HepG2 (cell line): ENCODE data around the gene CEBPA. TPM values are rescaled to one million over a fixed set of nuclear protein-coding genes. Genes with fewer than 3 reads are reported as not detected.

Experiments
- CCDC6 ChIP-seq: sonication (generic); formaldehyde crosslinking; IDR thresholded peaks from 2 replicates; pipeline ENCODE4 v1.8.1; 2022; ENCODE audit warnings: mild to moderate bottlenecking, missing genetic modification reagents, moderate library complexity
- CHD4 ChIP-seq: fragments of 200-600 bp; sonication (generic); IDR thresholded peaks from 2 replicates; pipeline ENCODE4 v1.7.0; 2017; ENCODE audit warnings: mild to moderate bottlenecking, low read length, borderline replicate concordance
- FOXC1 ChIP-seq: sonication (generic); formaldehyde crosslinking; IDR thresholded peaks from 2 replicates; pipeline ENCODE4 v1.8.0; 2022; ENCODE audit warnings: mild to moderate bottlenecking, missing genetic modification reagents, borderline replicate concordance
- FOXP4 ChIP-seq: sonication (generic); formaldehyde crosslinking; IDR thresholded peaks from 2 replicates; pipeline ENCODE4 v1.4.0; 2020; ENCODE audit warnings: missing genetic modification reagents
- GABPA ChIP-seq, 2 experiments: IDR thresholded peaks; 2 replicates each; pipeline ENCODE4 v1.6.1; 2011 to 2016; ENCODE audit warnings: low read depth in 2 of 2, low read length in 1 of 2, missing biosample characterization in 1 of 2, missing genetic modification characterization in 1 of 2
- HMG20A ChIP-seq: IDR thresholded peaks from 2 replicates; pipeline ENCODE4 v1.6.1; 2016; ENCODE audit warnings: borderline replicate concordance
- HMGXB4 ChIP-seq, 2 experiments: sonication (generic) in 1 of 2; formaldehyde crosslinking in 1 of 2; IDR thresholded peaks; 2 replicates each; pipeline versions ENCODE4 v1.4.0 to v1.6.1; 2018 to 2020; ENCODE audit warnings: missing genetic modification reagents in 2 of 2, borderline replicate concordance in 1 of 2, low read depth in 1 of 2, mild to moderate bottlenecking in 1 of 2, missing biosample characterization in 1 of 2
- JUN ChIP-seq: sonication (generic); formaldehyde crosslinking; IDR thresholded peaks from 2 replicates; pipeline ENCODE4 v1.4.0; 2020; ENCODE audit warnings: mild to moderate bottlenecking, missing genetic modification reagents
- KAT2B ChIP-seq: fragments of 150-350 bp; IDR thresholded peaks from 2 replicates; pipeline ENCODE4 v1.6.1; 2014; ENCODE audit warnings: low read depth, low read length, borderline replicate concordance
- MED13 ChIP-seq: sonication (generic); formaldehyde crosslinking; IDR thresholded peaks from 2 replicates; pipeline ENCODE4 v1.5.0; 2020; ENCODE audit warnings: missing genetic modification reagents
- MED8 ChIP-seq: sonication (generic); formaldehyde crosslinking; IDR thresholded peaks from 2 replicates; pipeline ENCODE4 v1.8.1; 2023; ENCODE audit warnings: mild to moderate bottlenecking, missing genetic modification reagents; ENCODE audit not compliant: insufficient replicate concordance
- MXD3 ChIP-seq: IDR thresholded peaks from 2 replicates; pipeline ENCODE4 v1.6.1; 2016; ENCODE audit warnings: mild to moderate bottlenecking, missing biosample characterization, missing genetic modification reagents
- RNF2 ChIP-seq: fragments of 450-650 bp; conservative IDR thresholded peaks from 2 replicates; pipeline ENCODE4 v1.6.1; 2016; ENCODE audit warnings: low read depth
- SRSF9 ChIP-seq: fragments of 200-400 bp; formaldehyde crosslinking; IDR thresholded peaks from 2 replicates; pipeline ENCODE4 v1.6.1; 2018; ENCODE audit warnings: borderline replicate concordance, mild to moderate bottlenecking, low read depth, low read length; ENCODE audit not compliant: insufficient read depth, poor library complexity, severe bottlenecking
- ZFY ChIP-seq: sonication (generic); formaldehyde crosslinking; IDR thresholded peaks from 2 replicates; pipeline ENCODE4 v1.4.0; 2020; ENCODE audit warnings: missing genetic modification reagents
- ZNF136 ChIP-seq: sonication (generic); formaldehyde crosslinking; IDR thresholded peaks from 2 replicates; pipeline ENCODE4 v1.8.1; 2022; ENCODE audit warnings: low read depth, mild to moderate bottlenecking, moderate library complexity, missing genetic modification reagents
- ZNF224 ChIP-seq: sonication (generic); formaldehyde crosslinking; IDR thresholded peaks from 2 replicates; pipeline ENCODE4 v1.5.0; 2020; ENCODE audit warnings: mild to moderate bottlenecking, missing genetic modification reagents
- ZNF230 ChIP-seq: sonication (generic); formaldehyde crosslinking; IDR thresholded peaks from 2 replicates; pipeline ENCODE4 v1.4.0; 2020; ENCODE audit warnings: mild to moderate bottlenecking, missing genetic modification reagents
- ZNF235 ChIP-seq: sonication (generic); formaldehyde crosslinking; IDR thresholded peaks from 2 replicates; pipeline ENCODE4 v1.8.1; 2023; ENCODE audit warnings: mild to moderate bottlenecking, missing genetic modification reagents, borderline replicate concordance
- ZNF547 ChIP-seq: sonication (generic); formaldehyde crosslinking; IDR thresholded peaks from 2 replicates; pipeline ENCODE4 v1.5.1; 2020; ENCODE audit warnings: mild to moderate bottlenecking, missing genetic modification reagents
- ZNF605 ChIP-seq: sonication (generic); formaldehyde crosslinking; IDR thresholded peaks from 2 replicates; pipeline ENCODE4 v1.8.0; 2022; ENCODE audit warnings: mild to moderate bottlenecking, missing genetic modification reagents
- ZNF704 ChIP-seq: sonication (generic); formaldehyde crosslinking; IDR thresholded peaks from 2 replicates; pipeline ENCODE4 v1.8.1; 2023; ENCODE audit warnings: mild to moderate bottlenecking, inconsistent platforms, moderate library complexity, missing genetic modification reagents, borderline replicate concordance
- ZNF816 ChIP-seq: sonication (generic); formaldehyde crosslinking; IDR thresholded peaks from 2 replicates; pipeline ENCODE4 v1.8.0; 2022; ENCODE audit warnings: missing genetic modification reagents, mild to moderate bottlenecking, borderline replicate concordance
- ZNF850 ChIP-seq: sonication (generic); formaldehyde crosslinking; conservative IDR thresholded peaks from 2 replicates; pipeline ENCODE4 v1.9.0; 2021; ENCODE audit warnings: mild to moderate bottlenecking, missing genetic modification reagents
- polyA plus RNA-seq, 8 experiments: library from polyadenylated mRNA; depleted of rRNA in 3 of 8; stranded (reverse) in 7 of 8; unstranded in 1 of 8; fragments of >200 nt; fragmentation: Illumina TruSeq in 4 of 8; extraction: Trizol in 4 of 8; gene quantifications; 2 replicates each; pipeline versions ENCODE4 v1.2.1 to v1.2.3, GENCODE V29; 2011 to 2016; ENCODE audit warnings: low read depth in 4 of 8, missing spikeins in 1 of 8, mixed read lengths in 1 of 8; ENCODE audit not compliant: insufficient read depth in 1 of 8
- total RNA-seq, 5 experiments: library from RNA; depleted of rRNA; stranded (reverse); fragments of >200 nt; fragmentation: Illumina TruSeq; extraction: Trizol; gene quantifications; 2 replicates each; pipeline ENCODE4 v1.2.3, GENCODE V29; 2016; ENCODE audit warnings: low read depth in 1 of 5

CEBPA gene
- total and polyA plus RNA-seq, 2 of the 13 experiments (the other 11 are each of a cell fraction or from before 2014, with no cell fraction given) = 24.8 to 103 TPM

- TF ChIP-seq ZNF704 (no peak), CHD4 (peak; percentile 71), FOXC1 (CRISPR knock-in tag) (no peak; the same call in 1 of the 2 replicates), CCDC6 (CRISPR knock-in tag) (no peak), ZNF235 (CRISPR knock-in tag) (peak; percentile 16; the same call in 1 of the 2 replicates), ZFY (peak; percentile 82), ZNF230 (CRISPR knock-in tag) (no peak), MED13 (CRISPR knock-in tag) (peak; percentile 43; the same call in 1 of the 2 replicates), ZNF816 (CRISPR knock-in tag) (no peak), RNF2 (no peak), ZNF136 (CRISPR knock-in tag) (no peak), JUN (no peak), MXD3 (no peak), GABPA (IDR thresholded peaks at IDR 0.05; ENCODE audit: low read depth, low read length) (no peak), GABPA (CRISPR knock-in tag; IDR thresholded peaks at IDR 0.05; ENCODE audit: low read depth) (no peak), ZNF605 (CRISPR knock-in tag) (no peak), HMG20A (no peak; the same call in 1 of the 2 replicates), KAT2B (no peak), ZNF547 (CRISPR knock-in tag) (no peak), ZNF850 (CRISPR knock-in tag) (no peak), HMGXB4 (CRISPR knock-in tag; IDR thresholded peaks at IDR 0.05; ENCODE audit: borderline replicate concordance in 1 of 2, low read depth in 1 of 2) (0 out of 4 replicates have a peak, but pooled peaks of 1 of the 2 experiments have one; percentile 37), SRSF9 (no peak), MED8 (peak; percentile 67), FOXP4 (CRISPR knock-in tag) (peak; percentile 54; the same call in 1 of the 2 replicates), ZNF224 (CRISPR knock-in tag) (no peak)
Observed at GRCh38 chr19:33278403-33279269, 23.7 kb downstream of the CEBPA start (continued).
